ENCODE results near the gene BPTF. TPM values are rescaled to one million over a fixed set of nuclear protein-coding genes. Genes with fewer than 3 reads are reported as not detected.
"Not testable (repeated sequence)": the region's sequence is repeated elsewhere in the genome, so short reads cannot be mapped to it uniquely, and the experiment has no call there.

BPTF gene
- total and polyA plus RNA-seq, 8 donors = 75.4 to 137 (median 126) TPM

- no peak for DNase-seq
- Histone ChIP-seq H3K4me3 (no peak overlapping the region), H3K9me3 (no peaks in the 10 kb centered on the region), H3K36me3 (peaks cover 0 to 69% of the 10 kb centered on the region in 2 donors), H3K27me3 (no peaks in the 10 kb centered on the region), H3K27ac (no peak overlapping the region), H3K4me1 (no peaks in the 10 kb centered on the region)
- TF ChIP-seq CTCF (IDR thresholded peaks at IDR 0.05) = no peak
- ATAC-seq = no peak
- intact Hi-C loops (cut with DNase I) = no loop called here
These were observed 148.9 kb downstream of the BPTF start for GRCh38 chr17:67974185-67974584.

GRCh38 chr17:67974598-67975066, 149.3 kb downstream of the BPTF start:
- Histone ChIP-seq H3K27ac (no peak overlapping the region), H3K27me3 (no peaks in the 10 kb centered on the region), H3K4me3 (no peak overlapping the region), H3K9me3 (no peaks in the 10 kb centered on the region), H3K4me1 (no peaks in the 10 kb centered on the region), H3K36me3 (peaks cover 0 to 72% of the 10 kb centered on the region in 2 donors)
- DNase-seq (no peak), ATAC-seq (no peak)
- no peak for TF ChIP-seq CTCF (IDR thresholded peaks at IDR 0.05)
- intact Hi-C loops (cut with DNase I) = no loop called here

GRCh38 chr17:67976306-67976705, 151.0 kb downstream of the BPTF start:
- H3K27me3 ChIP-seq; H3K4me1 ChIP-seq; ATAC-seq; H3K9me3 ChIP-seq; DNase-seq; H3K4me3 ChIP-seq; intact Hi-C loops (cut with DNase I); H3K27ac ChIP-seq: not testable (repeated sequence)
- peaks cover 0 to 67% of the 10 kb centered on the region in 2 donors for H3K36me3 ChIP-seq

- H3K4me1 ChIP-seq = no peaks in the 10 kb centered on the region
- intact Hi-C loops (cut with DNase I) = no loop called here
- no peak overlapping the region for H3K4me3 ChIP-seq
- TF ChIP-seq CTCF (IDR thresholded peaks at IDR 0.05) = no peak
- H3K27me3 ChIP-seq = no peaks in the 10 kb centered on the region
- peaks cover 0 to 45% of the 10 kb centered on the region in 2 donors for H3K36me3 ChIP-seq
- no peak overlapping the region for H3K27ac ChIP-seq
- DNase-seq (no peak), ATAC-seq (no peak)
- no peaks in the 10 kb centered on the region for H3K9me3 ChIP-seq
These were observed 155.2 kb downstream of the BPTF start for GRCh38 chr17:67980456-67980855.

- ATAC-seq = not testable (repeated sequence)
These were observed 155.6 kb downstream of the BPTF start for GRCh38 chr17:67980883-67981282.

GRCh38 chr17:67982034-67982640, 156.8 kb downstream of the BPTF start:
- peak in 2 of 4 donors; percentile 41 to 60 for DNase-seq
- intact Hi-C loops (cut with DNase I) = no loop called here
- H3K36me3 ChIP-seq = peaks cover 0 to 28% of the 10 kb centered on the region in 2 donors
- no peaks in the 10 kb centered on the region for H3K9me3 ChIP-seq
- H3K27ac ChIP-seq = no peak overlapping the region
- H3K4me3 ChIP-seq = no peak overlapping the region
- no peak for ATAC-seq
- H3K27me3 ChIP-seq = no peaks in the 10 kb centered on the region
- H3K4me1 ChIP-seq = no peaks in the 10 kb centered on the region
- no peak for TF ChIP-seq CTCF (IDR thresholded peaks at IDR 0.05)

More at GRCh38 chr17:67980883-67981282, 155.6 kb downstream of the BPTF start:
- H3K4me3 ChIP-seq; DNase-seq; H3K9me3 ChIP-seq; H3K27me3 ChIP-seq; intact Hi-C loops (cut with DNase I); H3K4me1 ChIP-seq; H3K27ac ChIP-seq: not testable (repeated sequence)
- H3K36me3 ChIP-seq = peaks cover 0 to 40% of the 10 kb centered on the region in 2 donors

Measured in left lung (tissue), 10 donors.